SK-N-SH treated with all-trans-retinoic acid at 6 μM for 48 hours (cell line): ENCODE data around the gene ACTR5.

Experiments used
- ATAC-seq: fragments of 200-7000 bp; cut with Tn5 transposase; 3 replicates; pipeline ENCODE4 v1.9.1; 2020; ENCODE audit warnings: mild to moderate bottlenecking, moderate library complexity
- ARNTL ChIP-seq: fragments of 450-650 bp; formaldehyde crosslinking; IDR thresholded peaks from 2 replicates; pipeline ENCODE4 v1.5.0; 2020; ENCODE audit warnings: low read depth, mild to moderate bottlenecking, moderate library complexity, borderline replicate concordance
- BACH2 ChIP-seq: fragments of 250-450 bp; sonication (Bioruptor Pico); IDR thresholded peaks from 2 replicates; pipeline ENCODE4 v1.9.0; 2021; ENCODE audit warnings: mild to moderate bottlenecking, borderline replicate concordance
- CSDC2 ChIP-seq: fragments of 250-450 bp; sonication (Bioruptor Pico); IDR thresholded peaks from 2 replicates; pipeline ENCODE4 v1.5.0; 2020; ENCODE audit warnings: mild to moderate bottlenecking, moderate library complexity
- ESRRG ChIP-seq: fragments of 250-450 bp; sonication (Bioruptor Pico); IDR thresholded peaks from 2 replicates; pipeline ENCODE4 v1.6.1; 2021; ENCODE audit warnings: mild to moderate bottlenecking
- GLIS3 ChIP-seq: fragments of 250-450 bp; sonication (Bioruptor Pico); IDR thresholded peaks from 2 replicates; pipeline ENCODE4 v1.5.0; 2020; ENCODE audit warnings: mild to moderate bottlenecking, moderate library complexity
- ISL1 ChIP-seq: fragments of 250-450 bp; sonication (Bioruptor Pico); IDR thresholded peaks from 2 replicates; pipeline ENCODE4 v2.1.2; 2022; ENCODE audit warnings: mild to moderate bottlenecking, moderate library complexity
- OSR1 ChIP-seq: fragments of 250-450 bp; sonication (Bioruptor Pico); IDR thresholded peaks from 2 replicates; pipeline ENCODE4 v1.8.0; 2022; ENCODE audit warnings: moderate library complexity, mild to moderate bottlenecking, inconsistent platforms
- PPARA ChIP-seq: fragments of 250-450 bp; sonication (Bioruptor Pico); IDR thresholded peaks from 2 replicates; pipeline ENCODE4 v1.5.0; 2020; ENCODE audit warnings: mild to moderate bottlenecking, borderline replicate concordance
- SNAI2 ChIP-seq: fragments of 250-450 bp; sonication (Bioruptor Pico); IDR thresholded peaks from 2 replicates; pipeline ENCODE4 v1.5.0; 2020; ENCODE audit warnings: mild to moderate bottlenecking, moderate library complexity
- TCF4 ChIP-seq: fragments of 250-450 bp; sonication (Bioruptor Pico); IDR thresholded peaks from 2 replicates; pipeline ENCODE4 v1.8.0; 2021; ENCODE audit warnings: mild to moderate bottlenecking, moderate library complexity, borderline replicate concordance
- TOX ChIP-seq: fragments of 250-450 bp; sonication (Bioruptor Pico); IDR thresholded peaks from 2 replicates; pipeline ENCODE4 v1.8.0; 2021; ENCODE audit warnings: mild to moderate bottlenecking, moderate library complexity, borderline replicate concordance
- ZFP3 ChIP-seq: fragments of 250-450 bp; sonication (Bioruptor Pico); IDR thresholded peaks from 2 replicates; pipeline ENCODE4 v1.5.0; 2020; ENCODE audit warnings: mild to moderate bottlenecking, moderate library complexity
- ZFP30 ChIP-seq: fragments of 450-650 bp; formaldehyde crosslinking; IDR thresholded peaks from 2 replicates; pipeline ENCODE4 v1.5.0; 2022; ENCODE audit warnings: mild to moderate bottlenecking, moderate library complexity
- ZNF565 ChIP-seq: fragments of 450-650 bp; formaldehyde crosslinking; conservative IDR thresholded peaks from 2 replicates; pipeline ENCODE4 v1.5.0; 2020; ENCODE audit warnings: low read depth, mild to moderate bottlenecking, moderate library complexity
- ZNF70 ChIP-seq: fragments of 450-650 bp; formaldehyde crosslinking; IDR thresholded peaks from 2 replicates; pipeline ENCODE4 v1.5.0; 2020; ENCODE audit warnings: mild to moderate bottlenecking, moderate library complexity
- ZNF8 ChIP-seq: fragments of 450-650 bp; formaldehyde crosslinking; IDR thresholded peaks from 2 replicates; pipeline ENCODE4 v1.5.0; 2020; ENCODE audit warnings: mild to moderate bottlenecking, moderate library complexity
- TF ChIP-seq, protein P1 (sequence below): fragments of 250-450 bp; sonication (Bioruptor Pico); IDR thresholded peaks from 2 replicates; pipeline ENCODE4 v1.8.0; 2020; ENCODE audit warnings: mild to moderate bottlenecking, moderate library complexity, borderline replicate concordance
- TF ChIP-seq, protein P2 (sequence below): fragments of 250-450 bp; sonication (Bioruptor Pico); IDR thresholded peaks from 2 replicates; pipeline ENCODE4 v1.5.0; 2020; ENCODE audit warnings: mild to moderate bottlenecking, moderate library complexity
- TF ChIP-seq, protein P3 (sequence below): fragments of 250-450 bp; sonication (Bioruptor Pico); IDR thresholded peaks from 2 replicates; pipeline ENCODE4 v1.5.1; 2020; ENCODE audit warnings: low read depth, mild to moderate bottlenecking, moderate library complexity

ACTR5 gene

DNA sequence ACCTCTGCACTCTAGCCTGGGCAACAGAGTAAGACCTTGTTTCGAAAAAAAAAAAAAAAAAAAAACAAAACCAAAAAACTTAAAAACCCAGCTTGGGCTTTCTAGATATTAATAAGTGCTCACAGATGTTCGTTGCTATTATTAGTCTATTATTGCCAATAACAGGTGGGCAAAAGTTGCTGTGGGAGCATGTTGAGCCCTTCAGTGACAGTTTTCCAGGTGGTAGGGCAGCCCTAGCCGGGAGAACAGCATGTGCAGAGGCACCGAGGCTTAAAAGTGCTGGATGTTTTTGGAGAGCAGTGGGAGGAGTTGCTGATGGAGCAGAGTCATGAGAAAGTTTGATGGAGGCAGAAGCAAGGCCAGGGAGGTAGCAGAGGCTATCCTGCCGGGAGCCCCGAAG lies 61.7 kb downstream of the ACTR5 start:
- no peak for ATAC-seq
- TF ChIP-seq, protein P1, sequence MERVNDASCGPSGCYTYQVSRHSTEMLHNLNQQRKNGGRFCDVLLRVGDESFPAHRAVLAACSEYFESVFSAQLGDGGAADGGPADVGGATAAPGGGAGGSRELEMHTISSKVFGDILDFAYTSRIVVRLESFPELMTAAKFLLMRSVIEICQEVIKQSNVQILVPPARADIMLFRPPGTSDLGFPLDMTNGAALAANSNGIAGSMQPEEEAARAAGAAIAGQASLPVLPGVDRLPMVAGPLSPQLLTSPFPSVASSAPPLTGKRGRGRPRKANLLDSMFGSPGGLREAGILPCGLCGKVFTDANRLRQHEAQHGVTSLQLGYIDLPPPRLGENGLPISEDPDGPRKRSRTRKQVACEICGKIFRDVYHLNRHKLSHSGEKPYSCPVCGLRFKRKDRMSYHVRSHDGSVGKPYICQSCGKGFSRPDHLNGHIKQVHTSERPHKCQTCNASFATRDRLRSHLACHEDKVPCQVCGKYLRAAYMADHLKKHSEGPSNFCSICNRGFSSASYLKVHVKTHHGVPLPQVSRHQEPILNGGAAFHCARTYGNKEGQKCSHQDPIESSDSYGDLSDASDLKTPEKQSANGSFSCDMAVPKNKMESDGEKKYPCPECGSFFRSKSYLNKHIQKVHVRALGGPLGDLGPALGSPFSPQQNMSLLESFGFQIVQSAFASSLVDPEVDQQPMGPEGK (CRISPR knock-in tag) = no peak
- no peak for TF ChIP-seq ISL1 (CRISPR knock-in tag)
- TF ChIP-seq PPARA (CRISPR knock-in tag) = no peak
- TF ChIP-seq ZNF8 (CRISPR knock-in tag) = no peak
- TF ChIP-seq, protein P2, sequence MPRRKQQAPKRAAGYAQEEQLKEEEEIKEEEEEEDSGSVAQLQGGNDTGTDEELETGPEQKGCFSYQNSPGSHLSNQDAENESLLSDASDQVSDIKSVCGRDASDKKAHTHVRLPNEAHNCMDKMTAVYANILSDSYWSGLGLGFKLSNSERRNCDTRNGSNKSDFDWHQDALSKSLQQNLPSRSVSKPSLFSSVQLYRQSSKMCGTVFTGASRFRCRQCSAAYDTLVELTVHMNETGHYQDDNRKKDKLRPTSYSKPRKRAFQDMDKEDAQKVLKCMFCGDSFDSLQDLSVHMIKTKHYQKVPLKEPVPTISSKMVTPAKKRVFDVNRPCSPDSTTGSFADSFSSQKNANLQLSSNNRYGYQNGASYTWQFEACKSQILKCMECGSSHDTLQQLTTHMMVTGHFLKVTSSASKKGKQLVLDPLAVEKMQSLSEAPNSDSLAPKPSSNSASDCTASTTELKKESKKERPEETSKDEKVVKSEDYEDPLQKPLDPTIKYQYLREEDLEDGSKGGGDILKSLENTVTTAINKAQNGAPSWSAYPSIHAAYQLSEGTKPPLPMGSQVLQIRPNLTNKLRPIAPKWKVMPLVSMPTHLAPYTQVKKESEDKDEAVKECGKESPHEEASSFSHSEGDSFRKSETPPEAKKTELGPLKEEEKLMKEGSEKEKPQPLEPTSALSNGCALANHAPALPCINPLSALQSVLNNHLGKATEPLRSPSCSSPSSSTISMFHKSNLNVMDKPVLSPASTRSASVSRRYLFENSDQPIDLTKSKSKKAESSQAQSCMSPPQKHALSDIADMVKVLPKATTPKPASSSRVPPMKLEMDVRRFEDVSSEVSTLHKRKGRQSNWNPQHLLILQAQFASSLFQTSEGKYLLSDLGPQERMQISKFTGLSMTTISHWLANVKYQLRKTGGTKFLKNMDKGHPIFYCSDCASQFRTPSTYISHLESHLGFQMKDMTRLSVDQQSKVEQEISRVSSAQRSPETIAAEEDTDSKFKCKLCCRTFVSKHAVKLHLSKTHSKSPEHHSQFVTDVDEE (CRISPR knock-in tag) = no peak
- no peak for TF ChIP-seq CSDC2 (CRISPR knock-in tag)
- TF ChIP-seq ZNF70 (CRISPR knock-in tag) = no peak
- TF ChIP-seq, protein P3, sequence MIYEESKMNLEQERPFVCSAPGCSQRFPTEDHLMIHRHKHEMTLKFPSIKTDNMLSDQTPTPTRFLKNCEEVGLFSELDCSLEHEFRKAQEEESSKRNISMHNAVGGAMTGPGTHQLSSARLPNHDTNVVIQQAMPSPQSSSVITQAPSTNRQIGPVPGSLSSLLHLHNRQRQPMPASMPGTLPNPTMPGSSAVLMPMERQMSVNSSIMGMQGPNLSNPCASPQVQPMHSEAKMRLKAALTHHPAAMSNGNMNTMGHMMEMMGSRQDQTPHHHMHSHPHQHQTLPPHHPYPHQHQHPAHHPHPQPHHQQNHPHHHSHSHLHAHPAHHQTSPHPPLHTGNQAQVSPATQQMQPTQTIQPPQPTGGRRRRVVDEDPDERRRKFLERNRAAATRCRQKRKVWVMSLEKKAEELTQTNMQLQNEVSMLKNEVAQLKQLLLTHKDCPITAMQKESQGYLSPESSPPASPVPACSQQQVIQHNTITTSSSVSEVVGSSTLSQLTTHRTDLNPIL = no peak
- no peak for TF ChIP-seq BACH2

DNA sequence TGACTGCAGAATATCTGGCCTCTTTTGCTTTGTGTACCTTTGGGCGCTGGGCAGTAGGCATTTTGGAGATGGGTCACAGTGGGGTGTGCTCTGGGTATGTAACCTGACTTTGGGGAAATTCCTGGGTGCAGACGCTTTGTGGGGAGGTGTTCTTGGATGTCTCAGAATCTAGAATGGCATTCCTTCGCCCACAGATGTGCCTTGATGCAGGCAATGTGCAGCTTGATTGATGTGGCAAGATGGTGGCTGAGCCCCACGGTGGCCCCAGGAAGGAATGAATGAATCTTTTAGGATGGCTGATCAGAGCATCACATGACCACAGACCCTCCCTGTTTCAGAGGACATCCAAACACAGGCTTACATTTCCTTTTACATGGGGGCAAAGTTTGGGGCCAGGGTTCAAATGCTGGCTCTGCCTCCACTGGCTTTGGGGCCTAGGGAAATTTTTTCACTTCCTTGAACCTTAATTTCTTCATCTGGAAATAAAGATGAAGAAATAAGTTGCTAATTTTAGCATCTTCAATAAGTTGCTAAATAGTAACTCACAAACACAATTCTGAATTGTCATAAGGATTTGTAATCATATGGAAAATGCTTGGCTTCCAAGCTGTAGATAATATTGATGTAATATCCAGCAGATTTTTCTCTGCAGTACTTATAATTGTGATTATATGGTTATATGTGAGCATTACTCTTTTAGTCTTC lies 62.8 kb downstream of the ACTR5 start:
- TF ChIP-seq ESRRG (no peak), TOX (no peak), ISL1 (CRISPR knock-in tag) (no peak), BACH2 (no peak), CSDC2 (CRISPR knock-in tag) (no peak)
- no peak for ATAC-seq

DNA sequence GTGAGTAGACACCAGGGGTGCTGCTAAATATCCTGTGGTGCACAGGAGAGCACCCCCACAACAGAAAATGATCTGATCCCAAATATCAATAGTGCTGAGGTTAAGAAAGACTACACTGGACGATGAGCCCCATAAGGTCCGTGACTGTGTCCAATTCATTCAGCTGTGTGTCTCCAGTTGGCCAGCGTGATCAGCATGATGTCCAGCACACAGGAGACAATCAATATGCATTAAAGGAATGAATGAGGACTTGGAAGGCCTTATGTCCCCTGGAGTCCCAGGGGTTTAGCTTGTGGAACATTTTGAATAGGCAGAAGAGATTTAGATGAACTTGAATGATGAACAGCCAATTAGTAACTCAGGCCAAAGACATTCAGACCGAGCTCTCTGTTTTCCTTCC lies 63.5 kb downstream of the ACTR5 start:
- TF ChIP-seq BACH2 (no peak), GLIS3 (CRISPR knock-in tag) (no peak), ZNF565 (CRISPR knock-in tag) (no peak), ZFP3 (CRISPR knock-in tag) (no peak), CSDC2 (CRISPR knock-in tag) (no peak), ZFP30 (CRISPR knock-in tag) (no peak), ZNF8 (CRISPR knock-in tag) (no peak)
- TF ChIP-seq, protein P3 = no peak
- TF ChIP-seq, protein P2 (CRISPR knock-in tag) = no peak
- ATAC-seq = no peak

DNA sequence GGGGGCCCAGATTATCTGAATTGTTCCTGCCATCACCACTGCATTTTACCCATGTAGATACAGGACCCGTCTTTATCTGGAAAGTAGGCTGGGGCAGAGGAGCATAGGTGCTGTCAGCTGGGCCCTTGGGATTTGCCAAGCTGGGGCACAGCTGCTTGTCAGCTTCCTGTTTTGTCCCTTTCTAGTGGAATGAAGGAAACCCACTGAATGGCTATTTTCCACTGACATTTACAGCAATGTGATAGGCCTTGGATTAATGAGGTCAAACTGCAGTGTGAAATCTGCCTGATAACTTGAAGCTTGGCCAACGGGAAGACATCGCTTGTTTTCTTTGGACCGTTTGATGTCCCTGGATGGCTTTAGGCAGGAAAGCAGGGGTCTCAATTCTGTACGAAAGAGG lies 63.9 kb downstream of the ACTR5 start:
- TF ChIP-seq ARNTL (CRISPR knock-in tag) = no peak
- no peak for TF ChIP-seq SNAI2
- no peak for TF ChIP-seq ZFP30 (CRISPR knock-in tag)
- no peak for TF ChIP-seq GLIS3 (CRISPR knock-in tag)
- TF ChIP-seq OSR1 (CRISPR knock-in tag) = no peak
- TF ChIP-seq PPARA (CRISPR knock-in tag) = no peak
- no peak for TF ChIP-seq TCF4 (CRISPR knock-in tag)
- TF ChIP-seq ZFP3 (CRISPR knock-in tag) = no peak
- no peak for ATAC-seq
